ENCODE measurements around the gene ELFN1. TPM values are rescaled to one million over a fixed set of nuclear protein-coding genes. Genes with fewer than 3 reads are reported as not detected.

Gene ELFN1
- total RNA-seq, 1 donor from 2014 or later: 0.62 TPM

DNA sequence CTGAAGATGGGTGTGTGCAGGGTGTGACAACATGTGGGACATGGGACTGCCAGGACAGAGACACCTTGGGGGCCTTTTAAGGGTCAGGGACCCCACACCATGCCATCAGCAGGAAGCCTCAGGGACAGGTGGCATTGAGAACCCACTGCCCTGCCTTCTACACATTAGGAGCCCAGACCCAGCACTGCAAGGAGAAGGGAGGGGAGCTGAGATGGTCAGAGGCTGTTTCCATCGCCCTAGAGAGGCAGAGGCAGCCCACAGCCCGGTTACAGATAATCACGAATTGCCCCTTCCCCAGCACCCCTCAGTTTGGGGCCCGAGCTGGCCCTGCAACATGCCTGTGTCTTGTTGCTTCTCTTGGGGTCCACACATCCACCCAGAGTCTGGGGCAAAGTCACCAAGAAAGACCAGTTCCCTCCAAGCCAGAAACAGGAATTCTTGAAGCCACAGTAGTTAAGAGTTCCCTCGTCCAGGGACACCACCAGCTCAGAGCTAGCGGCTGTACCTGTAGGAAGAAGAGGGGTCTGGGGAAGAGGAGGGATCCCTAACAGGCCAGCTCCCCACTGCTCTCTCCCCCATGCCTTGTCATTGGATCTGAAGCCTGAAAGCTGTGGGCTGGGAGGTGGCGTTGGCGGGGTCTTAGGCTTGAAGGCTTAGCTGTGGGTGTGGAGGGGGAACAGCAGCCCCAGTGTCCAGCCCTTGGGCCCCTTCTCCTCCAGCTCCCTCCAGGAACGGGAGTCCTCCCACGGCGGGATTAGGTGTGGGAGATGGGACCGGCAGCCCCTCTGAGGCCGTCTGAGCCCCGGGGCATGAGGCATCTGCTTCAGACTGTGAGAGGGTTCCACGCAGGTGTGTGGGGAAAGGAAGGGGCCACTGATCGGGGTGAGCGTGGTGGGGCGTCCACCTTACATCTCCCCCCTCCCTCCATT lies 44.8 kb upstream of the ELFN1 start:
- DNase-seq (ENCODE audit: extremely low spot score, unreplicated experiment): no peak
- no peak overlapping the region for H3K4me3 Mint-ChIP-seq (ENCODE audit: unreplicated experiment)
- no peaks in the 10 kb centered on the region for H3K4me1 Mint-ChIP-seq (ENCODE audit: unreplicated experiment)
- TF ChIP-seq, protein P1, sequence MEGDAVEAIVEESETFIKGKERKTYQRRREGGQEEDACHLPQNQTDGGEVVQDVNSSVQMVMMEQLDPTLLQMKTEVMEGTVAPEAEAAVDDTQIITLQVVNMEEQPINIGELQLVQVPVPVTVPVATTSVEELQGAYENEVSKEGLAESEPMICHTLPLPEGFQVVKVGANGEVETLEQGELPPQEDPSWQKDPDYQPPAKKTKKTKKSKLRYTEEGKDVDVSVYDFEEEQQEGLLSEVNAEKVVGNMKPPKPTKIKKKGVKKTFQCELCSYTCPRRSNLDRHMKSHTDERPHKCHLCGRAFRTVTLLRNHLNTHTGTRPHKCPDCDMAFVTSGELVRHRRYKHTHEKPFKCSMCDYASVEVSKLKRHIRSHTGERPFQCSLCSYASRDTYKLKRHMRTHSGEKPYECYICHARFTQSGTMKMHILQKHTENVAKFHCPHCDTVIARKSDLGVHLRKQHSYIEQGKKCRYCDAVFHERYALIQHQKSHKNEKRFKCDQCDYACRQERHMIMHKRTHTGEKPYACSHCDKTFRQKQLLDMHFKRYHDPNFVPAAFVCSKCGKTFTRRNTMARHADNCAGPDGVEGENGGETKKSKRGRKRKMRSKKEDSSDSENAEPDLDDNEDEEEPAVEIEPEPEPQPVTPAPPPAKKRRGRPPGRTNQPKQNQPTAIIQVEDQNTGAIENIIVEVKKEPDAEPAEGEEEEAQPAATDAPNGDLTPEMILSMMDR (IDR thresholded peaks at IDR 0.05): no peak
- no peaks in the 10 kb centered on the region for H3K36me3 Mint-ChIP-seq (ENCODE audit: unreplicated experiment)
- H3K27ac Mint-ChIP-seq (ENCODE audit: unreplicated experiment): no peak overlapping the region
- H3K9me3 Mint-ChIP-seq (ENCODE audit: unreplicated experiment): no peaks in the 10 kb centered on the region
- H3K27me3 Mint-ChIP-seq (ENCODE audit: unreplicated experiment): peaks cover 22% of the 10 kb centered on the region

DNA sequence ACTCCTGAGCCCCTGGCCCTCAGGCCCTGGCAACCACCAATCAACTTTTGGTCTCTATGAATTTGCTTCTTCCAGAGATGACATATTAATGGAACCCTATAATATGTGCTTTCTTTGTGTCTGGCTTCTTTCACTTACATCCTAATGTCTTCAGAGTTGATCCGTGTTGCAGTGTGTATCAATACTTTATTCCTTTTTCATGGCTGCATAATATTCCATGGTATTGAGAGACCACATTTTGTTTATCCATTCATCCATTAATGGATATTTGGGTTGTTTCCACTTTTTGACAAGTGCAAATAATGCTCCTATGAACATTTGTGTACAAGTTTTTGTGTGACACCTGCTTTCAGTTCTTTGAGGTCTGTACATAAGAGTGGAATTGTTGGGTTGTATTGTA lies 43.3 kb upstream of the ELFN1 start:
- Mint-ChIP-seq H3K9me3 (ENCODE audit: unreplicated experiment) (no peaks in the 10 kb centered on the region), H3K4me3 (ENCODE audit: unreplicated experiment) (no peak overlapping the region)

GRCh38 chr7:1630700-1631336 lies 39.3 kb upstream of the ELFN1 start:
- no peak overlapping the region for H3K4me3 Mint-ChIP-seq (ENCODE audit: unreplicated experiment)
- H3K9me3 Mint-ChIP-seq (ENCODE audit: unreplicated experiment): peaks cover 10% of the 10 kb centered on the region
- TF ChIP-seq, protein P1 (IDR thresholded peaks at IDR 0.05): no peak
- peaks cover 23% of the 10 kb centered on the region for H3K27me3 Mint-ChIP-seq (ENCODE audit: unreplicated experiment)
- H3K36me3 Mint-ChIP-seq (ENCODE audit: unreplicated experiment): peaks cover under 1% of the 10 kb centered on the region
- DNase-seq (ENCODE audit: extremely low spot score, unreplicated experiment): no peak
- H3K4me1 Mint-ChIP-seq (ENCODE audit: unreplicated experiment): no peaks in the 10 kb centered on the region
- H3K27ac Mint-ChIP-seq (ENCODE audit: unreplicated experiment): no peak overlapping the region

More for the DNA sequence above, 43.3 kb upstream of the ELFN1 start:
- TF ChIP-seq, protein P1 (IDR thresholded peaks at IDR 0.05): no peak
- no peak for DNase-seq (ENCODE audit: extremely low spot score, unreplicated experiment)
- H3K4me1 Mint-ChIP-seq (ENCODE audit: unreplicated experiment): no peaks in the 10 kb centered on the region
- no peak overlapping the region for H3K27ac Mint-ChIP-seq (ENCODE audit: unreplicated experiment)
- no peaks in the 10 kb centered on the region for H3K36me3 Mint-ChIP-seq (ENCODE audit: unreplicated experiment)
- peaks cover 23% of the 10 kb centered on the region for H3K27me3 Mint-ChIP-seq (ENCODE audit: unreplicated experiment)

GRCh38 chr7:1631678-1632077 lies 38.4 kb upstream of the ELFN1 start:
- Mint-ChIP-seq H3K4me1 (ENCODE audit: unreplicated experiment) (no peaks in the 10 kb centered on the region), H3K9me3 (ENCODE audit: unreplicated experiment) (peaks cover 12% of the 10 kb centered on the region), H3K27ac (ENCODE audit: unreplicated experiment) (no peak overlapping the region), H3K4me3 (ENCODE audit: unreplicated experiment) (no peak overlapping the region), H3K36me3 (ENCODE audit: unreplicated experiment) (peaks cover 2% of the 10 kb centered on the region), H3K27me3 (ENCODE audit: unreplicated experiment) (peaks cover 19% of the 10 kb centered on the region)
- TF ChIP-seq, protein P1 (IDR thresholded peaks at IDR 0.05): no peak
- no peak for DNase-seq (ENCODE audit: extremely low spot score, unreplicated experiment)

DNA sequence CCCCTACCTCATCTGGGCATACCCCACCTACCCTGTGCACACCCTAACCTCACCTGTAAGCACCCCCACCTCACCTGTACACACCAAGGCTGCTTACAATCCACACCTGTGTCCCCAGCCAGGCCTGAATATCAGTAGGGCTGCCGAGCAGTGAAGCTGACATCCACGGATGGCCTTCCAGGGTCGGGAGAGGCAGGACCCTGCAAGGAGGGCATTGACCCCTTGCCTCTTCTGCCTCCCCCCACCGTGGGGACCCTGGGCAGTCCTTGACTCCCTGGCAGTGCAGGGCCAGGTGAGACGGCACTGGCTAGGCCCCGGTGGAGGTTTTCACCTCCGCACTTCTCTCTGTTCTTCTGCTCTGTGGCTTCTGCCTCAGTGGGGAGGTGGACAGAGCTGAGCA lies 37.6 kb upstream of the ELFN1 start:
- H3K27me3 Mint-ChIP-seq (ENCODE audit: unreplicated experiment): peaks cover 15% of the 10 kb centered on the region
- H3K4me3 Mint-ChIP-seq (ENCODE audit: unreplicated experiment): no peak overlapping the region
- peaks cover 2% of the 10 kb centered on the region for H3K36me3 Mint-ChIP-seq (ENCODE audit: unreplicated experiment)
- DNase-seq (ENCODE audit: extremely low spot score, unreplicated experiment): no peak
- H3K27ac Mint-ChIP-seq (ENCODE audit: unreplicated experiment): no peak overlapping the region
- no peaks in the 10 kb centered on the region for H3K4me1 Mint-ChIP-seq (ENCODE audit: unreplicated experiment)
- TF ChIP-seq, protein P1 (IDR thresholded peaks at IDR 0.05): no peak
- H3K9me3 Mint-ChIP-seq (ENCODE audit: unreplicated experiment): peaks cover 17% of the 10 kb centered on the region

Data from osteocyte (in vitro differentiated cells).